GM18508 (cell line): Measurements from ENCODE around the gene CNOT3.
"Not testable (repeated sequence)": the region's sequence is repeated elsewhere in the genome, so short reads cannot be mapped to it uniquely, and the experiment has no call there.

Source experiments
- ATAC-seq: cut with Tn5 transposase; IDR thresholded peaks from one replicate; pipeline ENCODE4 v1.9.1; 2021; ENCODE audit warnings: moderate number of reproducible peaks; ENCODE audit not compliant: insufficient read depth, unreplicated experiment

The CNOT3 gene

DNA sequence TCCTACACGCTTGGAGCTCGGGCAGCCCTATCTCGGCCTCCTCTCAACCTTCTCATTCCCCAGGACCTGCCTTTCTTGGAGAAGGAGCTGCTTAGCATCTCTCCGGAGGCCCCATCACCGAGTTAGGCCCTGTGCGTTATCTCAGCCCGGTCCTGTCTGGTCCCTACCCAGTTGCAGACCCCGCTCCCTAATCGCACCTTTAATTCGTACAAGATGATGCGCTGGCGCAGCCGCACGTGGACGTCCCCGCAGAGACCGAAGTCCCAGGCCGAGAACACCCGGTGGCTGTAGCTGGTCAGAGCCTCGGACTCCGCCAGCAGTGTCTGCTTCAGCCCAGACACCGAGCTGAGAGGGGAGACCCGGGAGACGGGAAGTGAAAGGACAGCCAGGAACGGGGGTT is 27.7 kb downstream of the CNOT3 start:
- no peak for ATAC-seq

DNA sequence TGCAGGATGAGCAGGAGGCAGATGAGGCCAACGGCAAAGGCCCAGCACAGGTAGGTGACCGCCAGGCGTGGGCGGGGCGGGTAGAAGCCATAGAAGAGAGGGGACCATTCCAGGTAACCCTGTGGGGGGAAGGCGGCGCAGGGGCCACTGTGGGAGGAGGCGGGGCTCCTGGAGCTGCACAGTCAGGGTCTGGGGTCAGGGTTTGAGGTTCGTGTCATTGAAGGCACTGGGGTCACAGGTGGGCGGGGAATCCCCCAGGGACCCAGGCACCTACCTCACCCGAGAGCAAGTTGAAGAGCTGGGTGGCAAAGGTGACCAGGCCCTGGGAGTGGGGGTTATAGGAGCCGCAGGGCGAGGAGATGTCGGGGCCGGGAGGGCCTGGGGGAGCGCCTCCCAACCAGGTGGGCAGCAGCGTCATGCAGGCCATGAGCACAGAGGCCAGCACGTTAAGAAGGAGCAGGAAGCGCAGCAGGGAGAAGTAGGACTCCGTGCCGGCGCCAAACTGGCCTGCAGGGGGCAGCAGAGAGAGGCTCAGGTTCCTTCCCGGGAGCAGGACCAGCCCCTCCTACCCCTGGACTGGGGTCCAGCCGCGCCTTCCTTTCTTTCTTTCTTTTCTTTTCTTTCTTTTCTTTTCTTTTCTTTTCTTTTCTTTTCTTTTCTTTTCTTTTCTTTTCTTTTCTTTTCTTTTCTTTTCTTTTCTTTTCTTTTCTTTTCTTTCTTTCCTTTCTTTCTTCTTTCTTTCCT is 30.8 kb downstream of the CNOT3 start:
- ATAC-seq = no peak

DNA sequence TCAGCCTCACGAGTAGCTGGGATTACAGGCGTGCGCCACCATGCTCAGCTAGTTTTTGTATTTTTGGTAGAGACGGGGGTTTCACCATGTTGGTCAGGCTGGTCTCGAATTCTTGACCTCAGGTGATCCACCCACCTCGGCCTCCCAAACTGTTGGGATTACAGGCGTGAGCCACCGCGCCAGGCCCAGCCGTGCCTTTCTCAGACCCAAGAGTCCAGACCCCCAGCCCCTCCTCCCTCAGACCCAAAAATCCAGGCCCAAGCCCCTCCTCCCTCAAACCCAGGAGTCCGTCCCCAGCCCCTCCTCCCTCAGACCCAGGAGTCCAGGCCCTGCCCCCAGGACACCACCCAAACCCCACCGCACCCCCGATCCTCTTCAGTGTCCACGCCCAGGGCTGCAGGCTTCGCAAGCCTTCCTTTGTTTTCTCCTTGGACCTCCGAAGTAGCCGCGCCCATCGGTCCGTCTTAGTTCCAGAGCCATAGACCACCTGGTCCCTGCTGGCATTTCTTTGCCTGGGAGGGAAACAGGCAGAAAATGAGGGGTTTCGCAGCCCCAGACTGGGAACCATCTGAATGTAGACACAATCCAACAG is 31.7 kb downstream of the CNOT3 start:
- ATAC-seq = no peak

DNA sequence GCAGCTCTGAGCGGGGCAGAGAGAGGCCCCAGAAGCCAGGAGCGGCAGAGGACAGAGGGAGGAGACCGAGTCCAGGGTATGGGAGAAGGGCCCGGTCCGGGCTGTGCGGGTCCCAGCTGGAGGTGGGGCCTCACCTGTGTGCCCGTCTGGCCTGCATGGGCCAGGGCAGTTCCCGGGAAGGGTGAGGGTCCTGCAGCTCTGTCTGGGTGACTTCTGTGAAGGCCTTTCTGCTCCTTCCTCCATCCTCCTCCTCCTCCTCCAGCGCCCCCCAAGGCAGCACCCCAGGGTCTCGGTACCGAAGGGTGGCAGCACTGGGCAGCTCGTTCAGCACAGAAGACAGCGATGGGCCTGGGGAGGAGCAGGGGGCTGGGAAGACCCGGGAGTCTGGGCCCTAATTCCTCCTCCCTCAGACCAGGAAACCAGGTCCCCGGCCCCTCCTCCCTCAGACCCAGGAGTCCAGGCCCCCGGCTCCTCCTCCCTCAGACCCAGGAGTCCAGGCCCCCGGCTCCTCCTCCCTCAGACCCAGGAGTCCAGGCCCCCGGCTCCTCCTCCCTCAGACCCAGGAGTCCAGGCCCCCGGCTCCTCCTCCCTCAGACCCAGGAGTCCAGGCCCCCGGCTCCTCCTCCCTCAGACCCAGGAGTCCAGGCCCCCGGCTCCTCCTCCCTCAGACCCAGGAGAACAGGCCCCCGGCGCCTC is 34.3 kb downstream of the CNOT3 start:
- not testable (repeated sequence) for ATAC-seq

DNA sequence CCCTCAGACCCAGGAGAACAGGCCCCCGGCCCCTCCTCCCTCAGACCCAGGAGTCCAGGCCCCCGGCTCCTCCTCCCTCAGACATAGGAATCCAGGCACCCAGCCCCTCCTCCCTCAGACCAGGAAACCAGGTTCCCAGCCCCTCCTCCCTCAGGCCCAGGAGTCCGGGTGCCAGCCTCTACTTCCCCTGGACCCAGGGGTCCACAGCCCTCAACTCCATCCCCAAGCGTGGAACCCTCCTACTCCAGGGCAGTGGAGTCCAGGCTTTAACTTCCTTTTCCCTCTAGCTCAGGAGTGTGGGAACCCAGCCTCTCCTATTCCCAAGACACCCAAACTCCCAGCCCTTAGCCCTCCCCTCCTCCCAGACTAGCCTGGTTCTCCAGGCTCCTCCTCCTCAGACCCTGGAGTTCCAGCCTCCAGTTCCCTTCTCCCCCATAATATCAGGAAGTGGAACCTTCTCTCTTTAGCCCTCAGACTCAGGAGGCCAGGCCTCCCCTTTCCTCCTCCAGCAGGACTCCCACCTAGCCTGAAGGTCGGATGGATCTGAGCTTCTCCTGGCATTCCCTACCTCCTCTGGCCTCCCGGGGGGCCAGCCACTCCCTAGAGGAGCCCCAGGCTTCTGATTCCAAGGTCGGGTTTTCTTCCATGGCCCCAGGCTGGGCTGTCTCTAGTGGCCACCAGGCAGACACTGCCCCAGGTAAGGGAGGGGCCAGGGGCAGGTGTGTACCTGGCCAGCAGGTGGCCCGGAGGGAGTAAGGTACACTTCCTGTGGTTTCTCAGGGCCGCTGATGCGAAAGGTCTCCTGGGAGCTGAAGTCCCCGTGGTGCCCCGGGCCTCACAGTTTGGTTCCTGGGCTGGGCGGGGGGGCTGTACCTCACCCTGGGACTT is 35.2 kb downstream of the CNOT3 start, which contains the start of gene TMC4:
Gene TMC4 (minus strand): TSS at position 690 of the 888 bp plus-strand sequence. CDS start 43 bp downstream, at position 647.
- no peak for ATAC-seq

DNA sequence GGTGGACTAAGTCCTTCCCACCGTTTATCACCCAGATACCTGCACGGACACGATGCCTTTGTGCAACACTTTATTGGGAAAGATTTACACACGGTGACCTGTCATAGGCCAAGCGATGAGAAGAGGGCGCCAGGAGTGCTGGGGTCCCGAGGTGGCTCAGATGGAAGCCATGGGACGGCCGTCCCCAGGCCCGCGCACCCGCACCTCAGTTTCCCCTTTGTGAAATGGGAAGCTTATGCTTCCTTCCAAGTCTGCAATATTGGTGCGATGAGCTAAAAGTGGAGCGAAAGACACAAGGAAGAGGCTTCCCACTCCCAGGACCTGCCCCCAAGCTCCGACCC is 35.8 kb downstream of the CNOT3 start:
- ATAC-seq = no peak

DNA sequence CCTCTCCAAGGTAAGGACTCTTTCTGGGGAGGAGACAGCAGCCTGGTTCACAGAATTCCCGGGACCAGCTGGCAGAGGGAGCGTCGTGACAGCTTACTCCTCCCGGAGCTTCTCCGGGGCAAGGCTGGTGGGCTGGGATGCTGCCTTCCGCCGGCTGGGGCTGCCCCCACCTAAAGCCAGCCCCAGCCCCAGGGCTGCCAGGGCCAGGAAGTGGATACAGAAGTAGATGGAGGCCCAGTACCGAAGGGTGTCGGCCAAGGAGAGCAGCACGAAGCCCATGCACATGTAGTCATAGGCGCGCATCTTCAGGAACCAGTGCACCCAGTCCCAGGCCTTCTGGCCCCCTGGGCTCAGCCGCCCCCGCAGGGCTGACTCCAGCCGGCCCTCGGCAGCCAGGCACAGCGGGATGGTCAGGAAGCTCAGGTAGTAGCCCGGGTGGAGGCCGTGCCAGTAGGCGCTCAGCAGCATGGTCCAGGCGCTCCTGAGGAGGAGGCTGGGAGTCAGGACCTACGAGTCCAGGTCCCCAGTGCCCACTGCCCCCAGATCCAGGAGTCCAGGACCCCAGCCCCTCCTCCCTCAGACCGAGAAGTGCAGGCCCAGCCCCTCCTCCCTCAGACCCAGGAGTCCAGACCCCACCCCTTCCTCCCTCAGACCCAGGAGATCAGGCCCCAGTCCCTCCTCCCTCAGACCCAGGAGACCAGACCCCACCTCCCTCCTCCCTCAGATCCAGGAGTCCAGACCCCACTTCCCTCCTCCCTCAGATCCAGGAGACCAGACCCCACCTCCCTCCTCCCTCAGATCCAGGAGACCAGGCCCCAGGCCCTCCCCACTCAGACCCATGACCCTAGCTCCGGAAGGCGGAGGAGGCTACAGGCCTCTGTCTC is 36.6 kb downstream of the CNOT3 start:
- no peak for ATAC-seq

DNA sequence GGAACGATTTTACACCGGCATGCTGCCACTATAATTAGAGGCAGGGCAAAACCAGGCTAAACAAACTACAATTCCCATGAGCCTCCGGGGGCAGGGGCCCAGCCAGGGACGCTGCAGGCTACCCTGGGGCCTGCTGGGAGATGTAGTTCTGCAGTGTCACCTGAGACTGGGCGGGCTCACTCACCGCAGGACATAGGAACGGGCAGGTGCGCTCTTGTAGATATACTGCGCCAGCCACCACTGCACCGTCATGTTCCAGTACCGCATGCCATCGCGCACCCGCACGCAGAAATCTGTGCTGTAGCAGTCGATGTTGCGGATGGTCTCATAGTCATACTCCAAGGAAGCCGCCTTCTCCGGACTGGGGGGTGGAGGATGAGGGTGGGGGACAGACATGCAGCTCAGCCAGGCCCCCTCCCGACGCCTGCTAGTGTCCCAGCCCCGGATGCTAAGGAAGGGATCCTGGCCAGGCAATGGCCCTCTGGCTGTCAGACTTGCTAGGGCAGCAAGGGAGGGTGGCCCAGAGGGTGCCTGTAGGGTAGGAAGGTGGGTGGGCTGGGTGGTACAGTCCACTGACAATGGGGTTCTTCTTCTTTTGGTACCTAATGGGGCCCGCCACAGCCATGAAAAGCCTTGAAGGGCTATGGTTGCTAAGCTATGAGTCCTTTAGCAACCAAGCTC is 41.2 kb downstream of the CNOT3 start:
- no peak for ATAC-seq

DNA sequence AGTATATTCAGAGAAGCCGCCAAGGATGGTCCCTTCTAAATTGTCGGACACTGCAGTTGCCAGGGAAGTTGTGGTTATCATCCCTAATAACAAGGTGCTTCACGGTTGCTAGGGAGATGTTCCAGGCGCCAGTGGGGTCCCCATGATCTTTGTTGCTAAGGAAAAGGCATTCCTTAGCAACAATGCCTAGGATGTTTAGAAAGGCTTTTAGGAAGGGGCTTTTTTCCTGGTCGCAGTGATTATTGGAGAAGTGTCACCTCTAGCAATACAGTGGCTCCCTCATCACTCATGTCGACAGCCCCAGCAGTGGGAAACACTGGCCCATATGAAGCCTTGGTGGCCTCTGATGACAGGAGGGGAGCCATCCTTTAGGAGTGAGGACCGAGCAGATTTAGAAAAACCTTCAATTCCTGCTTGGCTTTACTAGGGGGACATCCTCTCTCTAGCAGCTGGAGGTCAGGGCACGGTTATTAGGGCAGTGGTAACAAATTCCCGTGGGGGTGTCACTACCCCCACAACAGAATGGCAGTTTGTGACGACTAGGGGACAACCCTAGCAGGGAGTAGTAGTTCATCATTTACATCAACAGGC is 41.8 kb downstream of the CNOT3 start:
- ATAC-seq = no peak

DNA sequence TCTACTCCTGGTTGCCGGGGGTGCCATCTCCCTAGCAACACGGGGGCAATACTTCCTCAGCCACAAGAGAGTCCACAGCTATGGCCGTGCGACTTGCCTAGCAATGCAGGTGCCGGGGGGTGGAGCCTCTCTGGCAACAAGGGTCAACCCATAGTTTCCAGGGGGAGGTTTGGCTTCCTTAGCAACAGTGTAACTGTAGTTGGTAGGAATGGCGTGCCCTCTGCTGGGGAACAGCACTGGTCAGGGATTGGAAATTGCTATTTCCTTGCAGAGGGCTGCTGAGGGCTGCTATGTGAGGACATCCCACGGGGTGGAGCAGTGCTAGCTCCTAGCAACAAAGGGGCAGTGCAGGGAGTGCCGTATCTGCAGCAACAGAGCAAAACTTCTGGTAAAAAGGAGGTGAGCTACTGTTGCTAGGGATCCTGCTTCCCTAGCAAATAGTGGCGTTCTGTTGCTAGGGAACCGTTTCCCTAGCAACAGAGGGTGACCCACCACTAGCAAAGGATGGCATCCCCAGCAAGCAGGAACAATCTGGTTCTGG is 42.4 kb downstream of the CNOT3 start:
- ATAC-seq = no peak

DNA sequence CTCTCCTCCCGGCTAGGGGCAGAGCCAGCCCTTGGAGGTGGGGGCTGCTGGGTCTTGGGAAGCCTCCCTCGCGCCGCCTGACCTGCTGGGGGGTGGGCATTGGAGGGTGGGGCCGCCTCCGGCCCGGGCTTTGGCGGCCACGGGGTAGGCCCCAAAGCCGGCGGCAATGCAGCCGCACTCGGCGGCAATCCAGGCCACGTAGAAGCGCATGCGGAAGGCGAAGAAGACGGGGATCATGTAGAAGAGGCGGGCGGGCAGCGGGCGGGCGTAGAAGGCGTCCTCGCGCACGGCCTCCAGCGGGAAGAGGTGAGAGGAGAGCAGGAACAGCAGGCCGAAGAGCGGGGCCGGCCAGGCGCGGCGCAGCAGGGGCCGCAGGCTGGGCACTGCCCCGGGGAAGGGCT is 43.1 kb downstream of the CNOT3 start:
- no peak for ATAC-seq

DNA sequence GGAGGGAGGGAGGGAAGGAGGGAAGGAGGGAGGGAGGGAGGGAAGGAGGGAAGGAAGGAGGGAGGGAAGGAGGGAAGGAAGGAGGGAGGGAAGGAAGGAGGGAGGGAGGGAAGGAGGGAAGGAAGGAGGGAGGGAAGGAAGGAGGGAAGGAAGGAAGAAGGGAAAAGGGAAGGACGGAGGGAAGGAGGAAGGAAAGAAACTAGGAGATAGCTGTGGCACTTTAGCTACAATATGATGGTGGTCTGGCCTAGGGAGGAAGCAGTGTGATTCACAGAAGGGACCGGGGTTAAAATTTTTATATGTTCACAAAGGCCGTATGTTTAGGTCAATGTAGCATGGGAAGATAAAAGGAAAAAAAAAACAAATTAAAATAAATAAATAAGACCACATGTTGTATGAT is 44.3 kb downstream of the CNOT3 start:
- ATAC-seq = not testable (repeated sequence)

DNA sequence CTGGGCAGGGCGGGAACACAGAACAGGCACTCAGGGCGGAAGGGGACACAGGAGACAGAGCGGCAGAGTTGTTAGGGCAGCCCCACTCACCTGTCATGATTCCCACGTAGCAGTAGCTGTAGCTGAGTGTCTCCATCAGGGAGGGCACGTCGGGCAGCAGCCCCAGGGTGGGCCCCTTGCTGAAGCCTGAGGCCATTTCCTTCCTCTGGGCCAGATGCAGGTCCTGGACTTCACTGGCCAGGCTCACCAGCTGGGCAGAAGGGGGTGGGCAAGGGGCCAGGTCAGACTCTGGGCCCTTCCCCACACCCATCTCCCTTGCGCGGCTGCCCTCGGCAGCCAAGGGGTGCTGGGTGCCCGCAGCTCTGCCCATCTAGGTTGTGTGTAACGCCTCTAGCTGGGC is 45.9 kb downstream of the CNOT3 start:
- ATAC-seq = no peak

DNA sequence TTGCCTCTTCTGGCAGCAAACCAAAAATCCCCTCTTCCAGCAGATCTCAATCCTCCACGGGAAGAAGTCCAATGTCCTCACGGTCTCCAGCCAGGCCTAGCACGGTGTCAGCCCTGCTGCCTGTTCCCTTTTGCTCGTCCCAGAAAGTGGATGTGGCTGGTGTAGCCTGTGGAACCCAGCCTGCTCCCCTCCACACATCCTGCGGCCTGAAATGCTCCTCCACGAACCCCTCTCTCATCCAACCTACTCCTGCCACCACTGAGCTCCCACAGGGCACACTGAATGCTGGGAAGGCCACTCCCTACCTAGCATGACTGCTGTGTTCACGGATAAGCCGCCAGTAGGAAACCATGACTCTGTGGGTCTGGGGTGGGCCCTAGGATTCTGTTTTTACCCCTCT is 48.8 kb downstream of the CNOT3 start:
- no peak for ATAC-seq

DNA sequence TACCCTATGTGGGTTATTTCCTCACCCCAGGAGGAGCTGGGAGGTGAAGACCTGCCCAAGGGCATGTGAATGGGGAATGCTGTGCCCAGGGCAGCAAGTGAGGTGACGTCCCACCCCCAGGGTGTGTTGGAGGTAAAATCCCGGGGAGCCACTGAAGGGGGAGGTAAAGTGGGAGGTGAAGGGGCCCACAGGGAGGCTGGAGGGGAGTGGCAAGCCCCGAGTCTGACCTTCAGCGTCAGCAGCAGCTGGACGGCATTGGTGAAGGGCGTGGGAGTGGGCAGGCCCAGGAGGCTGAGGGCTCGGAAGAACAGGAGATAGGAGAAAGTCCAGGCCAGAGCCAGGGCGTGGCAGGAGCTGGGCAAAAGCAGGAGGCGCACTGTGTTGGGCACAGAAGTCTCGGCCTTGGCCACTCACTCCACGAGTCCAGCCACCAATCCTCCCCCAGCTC is 49.4 kb downstream of the CNOT3 start:
- ATAC-seq = no peak

DNA sequence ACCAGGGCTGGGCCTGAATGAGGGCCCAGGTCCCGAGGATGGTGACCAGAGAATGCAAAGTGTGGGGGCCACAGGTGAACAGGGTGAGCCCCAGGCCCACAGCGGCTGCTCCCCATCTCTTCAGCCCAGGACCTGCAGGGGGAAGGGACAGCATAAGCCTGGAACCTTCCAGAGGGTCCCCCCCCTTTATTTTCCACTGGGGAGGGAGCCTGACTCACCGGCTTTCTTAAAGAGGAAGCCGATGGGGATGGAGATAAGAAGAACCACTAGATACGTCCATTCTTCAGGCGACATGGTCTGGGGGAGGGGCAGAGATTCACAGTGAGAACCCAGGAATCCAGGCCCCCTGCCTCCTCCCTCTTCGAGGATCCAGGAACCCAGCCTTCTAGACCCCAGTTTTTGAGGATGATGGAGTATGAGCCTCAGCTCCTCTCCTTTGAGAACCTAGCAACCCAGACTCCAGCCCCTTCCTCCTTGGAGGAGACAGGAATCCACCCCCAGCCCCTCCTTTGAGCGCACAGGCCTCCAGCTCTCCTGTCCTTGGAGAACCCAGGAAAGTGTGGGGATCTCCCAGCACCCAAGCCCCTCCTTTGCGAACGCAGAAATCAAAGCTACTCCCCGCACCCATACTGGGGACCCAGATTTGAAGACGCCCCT is 50.8 kb downstream of the CNOT3 start:
- ATAC-seq = no peak

DNA sequence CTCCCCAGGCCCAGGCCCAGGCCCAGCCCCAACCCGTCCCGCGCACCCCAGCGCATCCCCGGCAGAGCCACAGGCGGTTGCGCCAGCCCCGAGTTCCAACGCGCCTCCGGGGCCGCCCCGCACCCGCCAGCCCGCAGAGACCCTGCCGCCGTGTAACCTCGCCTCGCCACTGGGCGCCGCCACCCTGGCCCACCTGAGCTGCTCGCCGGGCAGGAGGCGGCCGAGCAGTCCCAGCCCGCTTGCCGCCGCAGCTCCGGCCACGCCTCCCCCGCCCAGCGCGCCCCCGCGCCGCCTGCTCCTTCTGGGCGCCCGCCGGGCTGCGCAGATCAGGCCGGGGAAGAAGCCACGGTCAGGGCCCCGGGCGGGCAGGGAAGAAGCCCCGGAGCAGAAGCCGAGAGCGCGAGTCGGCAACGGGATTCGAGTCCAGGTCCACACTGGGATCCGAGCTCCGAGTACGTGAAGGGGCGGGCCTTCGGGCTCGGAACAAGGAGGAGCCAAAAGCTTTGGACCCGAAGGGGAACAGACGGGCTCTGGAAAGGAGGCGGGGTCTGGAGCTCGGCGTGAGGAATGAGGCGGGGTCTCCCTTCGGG is 51.7 kb downstream of the CNOT3 start, which contains the start of gene MBOAT7:
Gene MBOAT7 (minus strand): TSS at position 436 of the 590 bp plus-strand sequence. CDS start 1,072 bp downstream, outside the sequence.
- peak; percentile 1 for ATAC-seq
